Stimulated activated CD4-positive, alpha-beta T cell treated with anti-CD3 and anti-CD28 coated beads, Interleukin-2, amount 100 ng/mL, for 4 hours (primary cell): ENCODE results near the gene GTPBP10.

ENCODE experiments used
- DNase-seq: peaks from one replicate; pipeline ENCODE4 v3.0.0-alpha.2; 2020; ENCODE audit warnings: low read depth

The GTPBP10 gene

DNA sequence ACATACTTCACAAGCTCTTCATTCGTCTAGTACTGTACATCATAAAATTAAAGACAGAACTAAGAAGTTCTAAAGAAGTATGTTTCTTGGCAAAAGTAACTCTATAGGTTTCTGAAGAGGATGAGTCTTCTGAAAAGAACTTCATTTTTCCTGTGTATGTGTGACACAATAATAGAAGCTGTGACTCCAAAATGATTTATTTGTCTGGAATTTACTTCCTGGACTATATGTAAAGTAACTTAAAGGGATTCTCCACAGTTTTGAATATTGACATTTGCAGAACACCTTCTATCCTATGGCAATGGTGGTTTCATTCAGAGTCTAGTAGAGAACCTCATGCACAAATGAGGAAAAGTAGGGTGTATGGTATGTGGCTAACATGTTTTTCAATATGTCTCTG, 36.9 kb downstream of the GTPBP10 start:
- no peak for DNase-seq

GRCh38 chr7:90383861-90384260, 37.3 kb downstream of the GTPBP10 start:
- no peak for DNase-seq

DNA sequence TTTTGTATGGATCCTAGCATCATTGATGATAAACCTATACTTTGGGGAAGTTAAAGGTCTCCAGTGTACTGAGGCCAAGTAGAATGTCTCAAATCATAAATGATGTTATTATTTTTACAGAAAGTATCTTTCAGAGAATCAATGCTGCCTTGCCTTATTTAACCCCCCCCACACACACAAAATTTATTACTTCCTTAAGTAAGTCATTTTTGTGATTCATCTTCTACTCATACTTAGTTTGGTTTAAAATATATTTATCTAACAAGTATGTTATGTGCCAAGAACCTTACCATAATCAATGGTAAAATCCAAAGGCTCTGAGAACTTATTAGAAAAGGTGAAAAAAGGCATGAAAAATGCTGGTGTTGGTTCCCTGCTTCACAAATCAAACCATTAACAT, 37.9 kb downstream of the GTPBP10 start:
- DNase-seq, result no peak

- no peak for DNase-seq
These were observed 41.1 kb downstream of the GTPBP10 start for GRCh38 chr7:90387470-90388240.

DNA sequence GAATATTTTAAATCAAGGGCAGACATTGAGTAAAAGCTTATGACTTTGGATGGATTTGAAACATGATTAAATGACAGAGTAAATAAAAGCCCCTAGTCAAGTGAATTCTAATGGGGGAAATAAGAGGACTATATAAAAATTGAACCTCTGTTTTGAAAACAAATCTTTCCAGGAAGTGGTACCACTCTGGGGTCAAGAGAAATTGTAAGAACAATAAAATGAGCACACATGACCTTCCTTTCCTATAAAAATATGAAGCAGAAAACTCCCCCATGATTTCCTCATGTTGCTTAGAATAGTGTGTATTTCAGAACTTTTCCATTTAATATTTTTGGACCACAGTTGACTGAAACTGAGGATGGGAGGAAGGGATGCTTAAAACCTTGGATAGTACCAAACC, 44.4 kb downstream of the GTPBP10 start:
- no peak for DNase-seq

GRCh38 chr7:90391488-90391887, 45.0 kb downstream of the GTPBP10 start:
- no peak for DNase-seq

DNA sequence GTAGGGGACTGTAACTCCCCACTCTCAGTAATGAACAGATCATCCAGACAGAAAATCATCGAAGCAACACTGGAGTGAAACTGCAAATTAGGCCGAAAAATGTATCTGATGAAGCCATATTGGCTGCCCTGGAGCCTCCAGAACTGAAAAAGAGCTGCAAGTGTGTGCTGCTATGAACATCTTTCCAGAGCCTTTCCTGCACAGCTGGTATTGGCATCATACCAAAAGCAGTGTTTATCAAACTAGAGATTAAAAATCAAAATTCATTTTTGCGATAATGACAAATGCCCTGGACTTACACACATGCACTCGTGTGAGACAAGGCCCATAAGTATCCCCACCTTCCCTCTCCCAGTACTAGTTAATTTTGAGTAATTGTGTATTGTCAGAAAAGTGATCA, 49.9 kb downstream of the GTPBP10 start:
- no peak for DNase-seq

DNA sequence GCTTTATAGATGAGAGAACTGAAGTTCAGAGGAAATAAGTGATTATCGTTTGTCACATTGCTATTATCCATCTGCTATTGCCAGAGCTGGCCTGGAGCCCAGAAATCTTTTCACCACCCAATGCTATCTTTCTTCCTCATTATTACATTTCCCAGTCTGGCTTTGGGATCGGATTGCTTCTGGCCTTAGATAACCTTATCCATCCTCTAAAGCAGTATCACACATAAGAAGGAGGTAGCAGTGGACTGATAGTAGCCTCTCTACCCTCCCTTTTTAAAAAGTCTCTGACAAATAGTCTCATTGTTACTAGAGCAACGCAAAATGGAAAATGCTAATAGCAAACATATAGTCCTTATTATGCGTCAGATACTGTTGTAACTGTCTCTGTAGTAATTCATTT, 55.5 kb downstream of the GTPBP10 start:
- no peak for DNase-seq

DNA sequence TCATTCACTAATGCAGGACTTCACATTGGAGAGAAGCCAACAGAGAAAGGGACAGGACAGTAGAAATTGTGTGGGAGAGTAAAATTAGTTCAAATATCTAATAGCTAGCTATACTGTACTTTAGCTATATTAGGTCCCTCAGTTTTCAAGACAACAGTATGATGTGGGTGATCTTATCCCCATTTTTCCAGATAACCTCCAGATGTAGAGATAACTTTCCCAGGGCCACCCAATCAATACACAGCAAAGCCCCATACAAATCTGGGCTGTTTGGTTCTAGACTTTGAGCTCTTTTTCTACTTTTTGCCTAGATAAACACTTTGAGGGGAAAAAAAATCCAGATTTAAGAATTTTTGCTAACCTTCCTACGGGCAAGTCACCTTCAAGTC, 56.3 kb downstream of the GTPBP10 start:
- no peak for DNase-seq

- DNase-seq, result peak; percentile 52
These were observed 56.9 kb downstream of the GTPBP10 start, which contains the start of gene CLDN12 for GRCh38 chr7:90403174-90404113. TSS of gene CLDN12 (plus strand) at chr7:90403461. CDS start at chr7:90412677, 9,216 bp downstream.

DNA sequence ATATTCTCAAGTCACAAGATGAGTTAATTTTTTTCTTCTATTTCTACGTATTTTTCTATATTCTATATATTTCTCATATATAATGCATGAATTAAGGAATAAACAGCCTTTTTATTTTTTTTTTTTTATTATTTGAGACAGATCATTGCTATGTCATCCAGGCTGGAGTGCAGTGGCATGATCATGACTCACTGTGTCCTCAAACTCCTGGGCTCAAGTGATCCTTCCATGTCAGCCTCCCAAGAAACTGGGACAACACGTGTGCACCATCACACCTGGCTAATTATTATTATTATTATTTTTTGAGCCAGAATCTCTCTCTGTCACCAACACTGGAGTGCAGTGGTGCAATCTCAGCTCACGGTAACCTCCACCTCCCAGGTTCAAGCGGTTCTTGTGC, 58.3 kb downstream of the GTPBP10 start:
- no peak for DNase-seq

GRCh38 chr7:90407484-90407821, 60.9 kb downstream of the GTPBP10 start:
- DNase-seq, result no peak

GRCh38 chr7:90408142-90408541, 61.6 kb downstream of the GTPBP10 start:
- DNase-seq, result no peak

- no peak for DNase-seq
These were observed 63.2 kb downstream of the GTPBP10 start for GRCh38 chr7:90409667-90410066.

DNA sequence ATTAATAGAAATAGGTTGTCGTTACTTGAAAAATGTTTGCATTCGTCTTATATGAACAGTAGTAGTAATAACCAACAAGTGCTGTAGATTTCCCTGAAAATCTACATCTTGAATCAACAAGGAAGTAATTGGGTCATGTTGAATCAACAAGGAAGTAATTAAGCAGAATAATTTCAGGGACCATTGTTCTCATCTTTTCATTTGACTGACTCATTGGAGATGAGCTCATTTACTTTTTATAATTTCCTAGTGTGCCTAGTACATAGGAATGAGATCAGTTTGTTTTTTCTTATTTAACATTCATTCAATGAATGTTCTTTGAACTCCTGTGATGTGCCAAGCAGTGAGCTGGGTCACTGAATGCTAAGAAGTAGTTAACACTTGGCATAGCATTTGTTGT, 65.0 kb downstream of the GTPBP10 start:
- DNase-seq, result no peak

DNA sequence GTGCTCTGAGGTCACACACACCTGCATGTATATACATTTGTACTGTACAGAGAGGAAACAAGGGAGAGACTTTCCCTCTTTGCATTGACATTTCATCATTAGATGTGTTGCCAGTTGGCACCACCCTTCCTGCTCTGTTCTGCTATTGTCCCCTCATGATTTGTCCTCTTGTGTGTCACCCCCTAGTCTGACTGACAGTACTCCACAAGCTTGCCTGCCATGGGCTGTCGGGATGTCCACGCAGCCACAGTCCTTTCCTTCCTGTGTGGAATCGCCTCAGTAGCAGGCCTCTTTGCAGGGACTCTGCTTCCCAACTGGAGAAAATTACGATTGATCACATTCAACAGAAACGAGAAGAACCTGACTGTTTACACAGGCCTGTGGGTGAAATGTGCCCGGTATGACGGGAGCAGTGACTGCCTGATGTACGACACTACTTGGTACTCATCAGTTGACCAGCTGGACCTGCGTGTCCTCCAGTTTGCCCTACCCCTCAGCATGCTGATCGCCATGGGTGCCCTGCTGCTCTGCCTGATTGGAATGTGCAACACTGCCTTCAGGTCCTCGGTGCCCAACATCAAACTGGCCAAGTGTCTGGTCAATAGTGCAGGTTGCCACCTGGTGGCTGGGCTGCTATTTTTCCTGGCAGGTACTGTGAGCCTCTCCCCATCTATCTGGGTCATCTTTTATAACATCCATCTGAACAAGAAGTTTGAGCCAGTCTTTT, 66.1 kb downstream of the GTPBP10 start:
- DNase-seq, result no peak

- DNase-seq, result no peak
These were observed 66.6 kb downstream of the GTPBP10 start for GRCh38 chr7:90413185-90413528.

GRCh38 chr7:90421651-90422050, 75.1 kb downstream of the GTPBP10 start:
- DNase-seq, result no peak

DNA sequence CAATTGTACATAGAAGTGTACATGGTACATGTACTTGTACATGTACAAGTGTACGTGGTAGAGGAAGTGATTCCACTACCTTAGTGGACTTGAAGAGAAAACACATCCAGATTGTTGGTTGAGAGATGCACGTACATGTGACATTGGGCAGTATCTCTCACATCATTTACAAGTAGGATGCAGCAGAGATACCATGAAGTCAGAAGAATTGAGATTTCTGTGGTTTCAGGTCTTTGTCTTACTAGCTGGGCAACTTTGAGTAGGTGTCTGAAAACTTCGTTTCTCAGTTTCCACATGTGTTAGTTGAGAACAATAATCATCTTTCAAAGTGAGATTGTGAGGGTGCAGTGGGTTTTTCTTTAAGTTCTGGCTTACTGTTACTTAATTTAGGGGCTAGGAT, 78.2 kb downstream of the GTPBP10 start:
- no peak for DNase-seq

DNA sequence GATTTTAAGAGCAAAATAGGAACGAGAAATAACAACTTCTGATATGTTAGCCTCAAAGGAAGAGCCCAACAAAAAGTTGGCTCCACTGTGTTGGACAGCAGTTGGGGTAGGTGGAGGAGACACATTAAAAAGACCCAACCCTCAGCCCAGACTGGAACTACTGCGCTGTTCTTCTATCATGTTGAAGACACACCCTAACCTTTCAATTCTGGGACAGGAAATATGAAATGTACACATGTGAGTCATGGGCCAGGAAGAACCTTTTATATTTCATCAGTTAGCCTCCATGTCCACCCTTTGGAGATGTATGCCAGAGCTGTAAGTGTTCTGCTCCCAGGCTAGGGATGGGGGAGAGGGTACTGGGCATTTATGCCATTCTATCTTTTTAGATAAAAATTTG, 78.9 kb downstream of the GTPBP10 start:
- DNase-seq, result no peak

DNA sequence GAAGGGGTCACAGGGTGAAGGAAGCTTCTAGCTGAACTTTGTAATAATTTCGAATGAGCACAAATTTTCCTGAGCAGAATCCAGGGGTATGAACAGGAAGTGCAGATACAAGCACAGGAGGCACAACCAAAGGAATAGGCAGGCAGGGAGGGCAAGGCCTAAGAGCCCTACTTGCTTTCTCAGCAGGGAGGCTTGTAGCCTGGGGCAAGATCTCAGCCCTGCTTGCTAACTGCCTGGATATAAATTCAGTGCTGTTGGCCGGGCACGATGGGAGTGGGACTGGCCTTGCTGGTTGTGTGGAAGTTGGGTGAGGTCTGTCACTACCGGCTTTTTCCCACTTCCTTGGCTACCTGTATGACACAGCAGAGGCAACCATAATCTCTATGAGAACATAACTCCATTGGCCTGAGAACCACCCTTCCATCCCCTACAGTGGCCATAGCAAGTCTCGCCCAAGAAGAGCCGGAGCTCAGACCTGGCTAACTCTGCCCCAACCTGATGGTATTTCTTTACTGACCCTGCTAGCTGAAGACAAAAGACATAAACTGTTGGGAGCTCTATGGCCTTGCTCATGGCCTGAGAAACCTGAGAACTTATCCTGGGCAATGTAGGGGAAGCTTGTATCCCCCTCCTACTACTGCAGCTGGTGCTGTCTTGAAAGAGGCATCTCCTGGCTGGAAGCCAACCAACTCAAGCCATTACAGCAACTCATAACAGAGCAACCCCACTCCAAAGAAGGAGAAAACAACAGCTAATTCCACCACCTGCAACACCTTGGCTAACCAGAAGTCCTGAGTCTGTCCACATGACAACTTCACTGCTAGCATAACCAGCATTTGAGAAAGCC, 84.3 kb downstream of the GTPBP10 start:
- DNase-seq, result no peak

GRCh38 chr7:90432752-90433151, 86.2 kb downstream of the GTPBP10 start:
- DNase-seq, result no peak
